ENCODE data around the gene TAL1. TPM values are rescaled to one million over a fixed set of nuclear protein-coding genes. Genes with fewer than 3 reads are reported as not detected.

Gene TAL1
- total RNA-seq, 1 experiment from 2014 or later: 4.2 TPM

DNA sequence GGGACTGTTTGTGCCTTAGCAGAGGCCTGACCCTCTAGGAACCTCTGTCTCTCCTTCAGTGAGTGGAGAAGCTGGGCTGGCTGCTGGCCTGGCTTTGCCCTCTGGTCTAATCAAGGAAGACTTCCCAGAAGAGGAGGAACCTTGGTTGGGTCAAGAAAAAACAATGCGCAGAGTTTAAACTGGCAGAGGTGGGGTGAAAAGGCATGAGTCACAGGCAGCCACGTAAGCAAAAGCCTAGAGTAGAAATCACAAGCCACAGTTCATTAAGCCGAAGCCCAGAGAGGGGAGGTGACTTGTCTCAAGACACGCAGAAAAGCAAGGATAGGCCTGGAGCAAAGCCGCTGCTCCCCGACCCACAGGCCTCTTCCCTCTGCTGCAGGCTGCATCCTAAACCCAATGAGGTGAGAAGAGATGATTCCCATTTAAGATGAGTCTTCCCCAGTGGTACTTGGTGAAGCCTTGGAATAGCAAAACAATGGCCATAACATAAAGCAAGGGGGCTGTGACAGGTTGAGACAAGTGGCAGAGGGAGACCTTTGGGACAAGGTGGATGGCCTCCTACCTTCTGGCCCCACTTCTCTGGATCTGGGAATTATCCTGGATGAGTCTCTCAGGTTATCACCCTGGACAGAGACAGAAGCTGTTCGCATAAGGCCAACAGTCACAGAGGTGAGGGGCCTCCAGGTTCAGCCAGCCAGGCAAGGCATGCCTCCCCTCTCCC, 49.9 kb downstream of the TAL1 start:
- Histone ChIP-seq H3K36me3 (no peaks in the 10 kb centered on the region), H3K4me3 (no peak overlapping the region), H3K27me3 (peaks cover 4% of the 10 kb centered on the region; the same call in 1 of the 2 replicates), H3K27ac (no peak overlapping the region), H3K4me1 (0 out of 2 replicates have a peak, but pooled peaks cover 2% of the 10 kb centered on the region), H3K9me3 (replicated peaks) (no peaks in the 10 kb centered on the region)
- DNase-seq: no peak

DNA sequence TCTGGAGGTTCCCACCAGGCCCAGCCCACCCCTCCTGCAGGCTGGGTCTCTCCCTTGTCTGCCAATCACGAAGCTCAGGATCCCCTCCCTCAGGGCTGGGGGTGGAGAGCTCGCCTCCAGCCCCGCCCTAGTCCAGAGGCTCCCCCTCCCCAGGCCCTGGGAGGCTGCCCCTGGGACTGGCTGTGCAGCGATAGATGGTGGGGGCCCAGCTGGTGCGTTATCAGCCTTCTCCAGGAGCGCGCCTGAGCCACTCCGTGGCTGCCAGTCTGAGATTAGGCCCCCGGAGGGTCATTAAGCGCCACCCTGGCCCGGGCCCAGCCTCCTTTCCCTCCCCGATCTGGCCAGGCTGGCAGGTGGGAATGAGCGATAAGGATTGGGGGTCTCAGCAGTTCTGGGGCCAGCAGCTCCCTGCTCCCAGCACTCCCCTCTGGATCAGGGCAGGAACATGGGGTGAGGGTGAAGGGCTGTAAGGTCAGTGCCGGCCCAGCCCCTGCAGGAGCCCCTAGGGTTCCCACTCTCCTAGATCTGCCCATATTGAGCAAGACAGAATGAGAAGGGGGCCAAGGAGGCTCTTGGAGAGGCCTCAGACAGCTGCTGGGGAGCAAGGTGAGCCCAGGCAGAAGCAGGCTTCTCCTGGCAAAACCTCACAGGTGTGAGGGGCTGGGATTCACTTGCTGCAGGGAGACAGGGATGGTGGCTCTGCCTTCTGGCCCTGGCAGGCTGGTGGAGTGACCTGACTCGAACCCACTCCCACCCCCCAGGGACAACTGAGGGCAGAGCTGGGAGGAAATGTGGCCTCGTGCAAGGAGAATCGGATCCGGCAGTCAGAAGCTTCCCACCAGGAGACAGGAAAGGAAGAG, 50.7 kb downstream of the TAL1 start:
- no peaks in the 10 kb centered on the region for H3K36me3 ChIP-seq
- no peak overlapping the region for H3K27ac ChIP-seq
- H3K4me3 ChIP-seq: no peak overlapping the region
- no peak for DNase-seq
- 0 out of 2 replicates have a peak, but pooled peaks cover 2% of the 10 kb centered on the region for H3K4me1 ChIP-seq
- no peaks in the 10 kb centered on the region for H3K9me3 ChIP-seq (replicated peaks)
- peaks cover 4% of the 10 kb centered on the region; the same call in 1 of the 2 replicates for H3K27me3 ChIP-seq

DNA sequence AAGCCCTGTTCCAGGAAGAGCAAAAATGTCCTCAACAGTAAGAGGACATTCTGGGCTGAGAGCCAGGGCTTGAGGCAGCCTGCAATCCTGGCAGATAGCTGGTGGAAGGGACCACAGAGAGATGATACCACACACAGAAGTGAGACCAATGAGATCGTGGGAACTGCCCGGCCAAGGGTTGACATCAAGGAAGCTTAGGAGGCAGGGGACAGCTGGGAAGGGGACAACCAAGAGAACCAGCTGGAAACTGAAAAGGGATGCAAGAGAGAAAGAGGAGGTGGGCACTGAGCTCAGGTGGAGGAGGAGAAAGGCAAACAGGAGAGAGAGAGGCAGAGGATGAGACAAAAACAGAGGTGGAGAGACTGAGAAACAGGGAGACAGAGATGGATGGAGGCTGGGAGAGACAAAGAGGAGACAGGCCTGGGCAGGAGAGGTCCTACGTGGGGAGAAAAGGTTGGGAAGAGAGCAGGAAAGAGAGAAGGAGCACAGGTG, 51.4 kb downstream of the TAL1 start:
- Histone ChIP-seq H3K27ac (no peak overlapping the region), H3K4me3 (no peak overlapping the region), H3K27me3 (peaks cover 4% of the 10 kb centered on the region; the same call in 1 of the 2 replicates), H3K4me1 (0 out of 2 replicates have a peak, but pooled peaks cover 2% of the 10 kb centered on the region), H3K36me3 (no peaks in the 10 kb centered on the region), H3K9me3 (replicated peaks) (no peaks in the 10 kb centered on the region)
- DNase-seq: no peak

DNA sequence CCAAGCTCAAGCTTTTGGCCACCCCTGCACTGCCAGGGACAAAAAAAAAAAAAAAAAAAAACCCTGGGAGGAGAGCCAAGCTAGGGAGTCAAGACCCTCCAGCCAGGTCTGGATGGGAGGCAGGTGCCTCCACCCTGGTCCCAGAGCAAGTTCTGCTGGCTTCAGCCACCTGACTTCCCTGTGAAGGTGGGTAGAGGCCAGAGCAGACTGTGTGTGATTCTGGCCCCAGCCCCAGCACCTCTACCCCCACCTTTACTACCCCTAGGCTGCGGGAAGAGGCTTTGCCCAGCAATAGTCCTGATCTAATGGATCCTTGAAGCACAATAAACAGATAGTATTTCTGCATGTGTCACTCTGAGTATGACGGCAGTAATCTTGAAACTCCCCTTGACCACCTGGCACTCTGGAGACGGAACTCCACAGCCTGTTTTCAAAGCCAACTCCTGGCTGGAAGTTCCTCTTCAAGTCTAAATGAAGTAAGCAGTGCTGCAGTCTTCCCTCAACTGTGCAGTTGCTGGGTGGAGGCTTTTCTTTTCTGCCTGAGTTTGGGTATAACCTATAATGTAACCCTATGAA, 51.9 kb downstream of the TAL1 start:
- H3K4me1 ChIP-seq: 0 out of 2 replicates have a peak, but pooled peaks cover 2% of the 10 kb centered on the region
- no peak for DNase-seq
- no peak overlapping the region; the same call in 1 of the 2 replicates for H3K4me3 ChIP-seq
- no peak overlapping the region for H3K27ac ChIP-seq
- H3K36me3 ChIP-seq: no peaks in the 10 kb centered on the region
- H3K27me3 ChIP-seq: peaks cover 4% of the 10 kb centered on the region; the same call in 1 of the 2 replicates
- H3K9me3 ChIP-seq (replicated peaks): no peaks in the 10 kb centered on the region

DNA sequence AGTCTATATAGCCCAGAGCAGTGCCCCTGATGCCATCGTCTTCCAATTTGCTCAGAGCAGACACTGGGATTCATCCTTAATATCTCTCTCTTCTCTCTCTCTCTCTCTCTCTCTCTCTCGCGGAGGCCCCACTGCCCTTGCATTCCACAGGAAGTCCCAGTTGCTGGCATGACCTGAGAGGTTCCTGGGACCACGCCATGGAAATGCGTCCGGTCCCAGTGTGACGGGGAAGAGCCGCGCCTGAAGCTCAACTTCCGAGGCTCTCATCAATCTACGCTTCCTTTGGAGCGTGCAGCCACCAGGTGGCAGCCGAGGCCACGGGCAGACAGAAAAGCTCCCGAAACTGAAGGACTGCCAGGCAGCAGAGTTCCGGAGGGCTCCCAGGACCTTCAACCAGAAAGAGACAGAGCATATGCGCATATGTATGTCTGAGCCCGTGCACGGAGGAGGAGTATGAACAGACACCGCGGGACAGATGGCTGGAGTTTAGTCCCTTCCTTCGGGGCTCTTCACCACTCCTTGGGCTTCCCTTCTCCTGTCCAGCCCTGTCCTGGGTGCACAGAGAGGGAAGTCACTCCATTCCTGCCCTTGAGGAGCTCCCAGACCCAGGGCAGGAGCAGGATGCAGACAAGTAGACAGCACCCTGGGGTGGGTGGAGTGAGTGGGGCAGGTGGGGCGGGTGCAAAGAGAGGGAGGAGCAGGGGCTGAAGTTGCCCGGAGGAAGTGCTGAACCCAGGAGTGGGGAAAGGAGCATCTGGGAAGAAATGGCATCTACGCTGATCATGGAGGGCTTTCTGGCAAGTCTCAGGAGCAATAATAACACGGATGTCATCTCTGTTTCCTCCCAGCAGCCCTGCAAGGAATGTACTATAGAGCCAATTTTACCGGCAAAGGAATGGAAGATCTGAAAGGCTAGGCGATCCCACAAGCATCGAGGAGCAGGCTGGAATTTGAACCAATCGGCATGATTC, 52.7 kb downstream of the TAL1 start:
- Histone ChIP-seq H3K36me3 (no peaks in the 10 kb centered on the region), H3K27me3 (peaks cover 4% of the 10 kb centered on the region; the same call in 1 of the 2 replicates), H3K27ac (no peak overlapping the region), H3K9me3 (replicated peaks) (no peaks in the 10 kb centered on the region), H3K4me1 (0 out of 2 replicates have a peak, but pooled peaks cover 2% of the 10 kb centered on the region), H3K4me3 (peak overlapping the region; percentile 40)
- peak; percentile 91 to 95 for DNase-seq

DNA sequence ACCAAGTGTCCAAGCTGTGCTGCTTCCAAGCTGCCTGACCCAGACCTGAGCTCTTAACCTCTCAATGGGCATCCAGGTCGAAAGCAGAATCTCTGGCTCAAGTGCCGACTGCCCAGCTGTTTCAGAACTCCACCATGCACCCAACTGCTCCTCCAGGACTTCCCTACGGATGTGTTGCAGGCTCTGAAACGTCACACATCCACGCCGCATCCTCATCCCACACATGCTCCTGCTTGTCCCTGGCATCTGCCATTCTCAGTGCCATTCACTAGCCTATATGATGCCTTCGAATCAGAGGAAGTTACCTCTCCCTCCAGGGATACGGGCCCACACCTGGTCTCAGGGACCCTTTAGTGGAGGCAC, 53.4 kb downstream of the TAL1 start:
- peaks cover under 1% of the 10 kb centered on the region; the same call in 1 of the 2 replicates for H3K27me3 ChIP-seq
- H3K4me1 ChIP-seq: 0 out of 2 replicates have a peak, but pooled peaks cover 2% of the 10 kb centered on the region
- no peak overlapping the region for H3K4me3 ChIP-seq
- H3K27ac ChIP-seq: no peak overlapping the region
- H3K9me3 ChIP-seq (replicated peaks): no peaks in the 10 kb centered on the region
- DNase-seq: no peak
- H3K36me3 ChIP-seq: no peaks in the 10 kb centered on the region

DNA sequence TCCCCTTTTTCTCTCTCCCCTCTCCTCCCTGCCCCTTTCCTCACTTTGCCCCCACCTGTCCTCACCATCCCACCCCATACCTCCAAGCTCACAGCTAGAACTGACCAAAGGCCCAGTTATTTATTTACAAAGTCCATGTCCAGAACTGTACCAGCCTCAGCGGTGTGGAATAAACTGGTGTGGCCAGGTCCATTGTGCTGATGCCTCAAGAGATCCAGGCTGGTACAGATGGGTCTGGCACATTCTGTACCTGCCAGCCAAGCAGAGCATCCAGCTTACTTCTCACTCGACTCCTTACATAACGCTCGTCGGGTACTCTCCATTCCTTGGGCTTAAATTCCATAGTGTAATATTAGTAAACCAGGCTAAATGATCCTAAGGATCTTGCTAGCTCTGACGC, 54.0 kb downstream of the TAL1 start:
- Histone ChIP-seq H3K36me3 (no peaks in the 10 kb centered on the region), H3K9me3 (replicated peaks) (no peaks in the 10 kb centered on the region), H3K4me1 (0 out of 2 replicates have a peak, but pooled peaks cover 2% of the 10 kb centered on the region), H3K4me3 (no peak overlapping the region), H3K27me3 (no peaks in the 10 kb centered on the region; the same call in 1 of the 2 replicates), H3K27ac (no peak overlapping the region)
- DNase-seq: no peak

DNA sequence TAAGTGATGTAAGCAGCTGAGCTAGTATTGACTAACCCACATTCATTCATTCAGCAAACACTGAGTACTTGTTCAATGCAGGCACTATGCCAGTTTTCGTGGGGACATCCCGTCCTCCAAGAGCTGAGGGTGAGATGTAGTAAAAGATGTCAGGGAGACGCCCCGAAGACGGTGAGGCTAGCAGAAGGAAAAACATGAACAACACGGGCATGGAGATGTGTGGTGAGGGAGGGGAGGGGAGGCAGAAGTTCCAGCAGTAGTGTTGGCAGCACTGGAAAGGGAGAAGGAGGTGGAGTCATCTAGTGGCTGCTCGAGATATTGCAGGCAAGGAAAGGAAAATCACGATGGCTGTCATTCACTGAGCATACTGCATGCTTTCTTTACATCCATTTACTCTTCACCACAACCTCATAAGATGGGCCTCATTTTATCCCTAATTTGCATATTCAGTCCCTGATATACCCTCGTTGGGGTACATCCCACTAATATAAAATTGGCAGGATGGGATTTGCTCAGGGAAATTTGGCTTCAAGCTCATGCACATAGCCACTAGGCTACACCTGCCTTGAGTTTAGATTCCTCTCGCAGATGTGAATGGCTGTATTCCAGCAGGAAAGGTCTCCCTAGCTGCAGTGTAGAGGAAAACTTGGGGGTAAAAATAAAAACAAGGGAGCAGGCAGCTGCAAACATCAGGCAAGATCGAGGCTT, 56.6 kb downstream of the TAL1 start:
- DNase-seq: peak; percentile 62 to 78
- Histone ChIP-seq H3K27me3 (no peaks in the 10 kb centered on the region), H3K4me3 (no peak overlapping the region), H3K36me3 (no peaks in the 10 kb centered on the region), H3K4me1 (0 out of 2 replicates have a peak, but pooled peaks cover 2% of the 10 kb centered on the region), H3K27ac (no peak overlapping the region), H3K9me3 (replicated peaks) (no peaks in the 10 kb centered on the region)

DNA sequence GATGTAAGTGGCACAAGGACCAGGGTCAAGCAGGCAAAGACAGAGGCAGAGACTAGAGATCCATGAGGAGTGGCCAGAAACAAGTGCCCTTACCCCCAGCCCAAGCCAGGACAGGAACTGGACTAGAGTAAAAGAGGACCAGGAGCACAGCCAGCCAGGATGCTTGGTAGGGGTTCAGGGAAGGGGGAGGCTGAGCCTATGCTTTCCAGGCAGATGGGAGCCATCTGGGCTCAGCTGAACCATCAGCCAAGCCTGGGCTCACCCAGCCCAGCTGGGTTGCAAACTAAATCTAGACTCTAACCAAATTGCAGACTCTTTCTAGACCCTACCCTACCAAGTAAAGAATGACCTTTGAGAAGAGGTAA, 57.4 kb downstream of the TAL1 start:
- no peak for DNase-seq
- H3K9me3 ChIP-seq (replicated peaks): no peaks in the 10 kb centered on the region

DNA sequence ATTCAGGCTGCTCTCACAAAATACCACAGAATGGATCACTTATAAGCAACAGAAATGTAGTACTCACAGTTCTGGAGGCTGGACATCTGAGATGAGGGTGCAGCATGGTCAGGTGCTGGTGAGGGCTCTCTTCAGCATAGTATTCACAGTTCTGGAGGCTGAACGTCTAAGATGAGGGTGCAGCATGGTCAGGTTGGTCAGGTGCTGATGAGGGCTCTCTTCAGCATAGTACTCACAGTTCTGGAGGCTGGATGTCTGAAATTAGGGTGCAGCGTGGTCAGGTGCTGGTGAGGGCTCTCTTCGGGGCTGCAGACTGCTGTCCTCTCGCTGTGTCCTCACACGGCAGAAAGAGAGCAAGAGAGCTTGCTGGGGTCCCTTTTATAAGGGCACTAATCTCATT, 59.2 kb downstream of the TAL1 start:
- Histone ChIP-seq H3K4me3 (no peak overlapping the region), H3K36me3 (no peaks in the 10 kb centered on the region), H3K27me3 (no peaks in the 10 kb centered on the region), H3K27ac (no peak overlapping the region), H3K4me1 (no peaks in the 10 kb centered on the region), H3K9me3 (replicated peaks) (no peaks in the 10 kb centered on the region)
- no peak for DNase-seq

More for the DNA sequence above, 57.4 kb downstream of the TAL1 start:
- H3K4me1 ChIP-seq: no peaks in the 10 kb centered on the region
- H3K27ac ChIP-seq: no peak overlapping the region
- H3K36me3 ChIP-seq: no peaks in the 10 kb centered on the region
- H3K27me3 ChIP-seq: no peaks in the 10 kb centered on the region
- no peak overlapping the region for H3K4me3 ChIP-seq
